GM12872 (cell line): ENCODE results near the gene DPP6.

Source experiments
- CTCF ChIP-seq: IDR thresholded peaks from 3 replicates; pipeline ENCODE4 v1.5.1; 2011; ENCODE audit warnings: low read depth, mild to moderate bottlenecking, low read length, moderate library complexity; ENCODE audit not compliant: insufficient read depth

The DPP6 gene

GRCh38 chr7:154581251-154581890, 529.2 kb downstream of the DPP6 start:
- TF ChIP-seq CTCF = no peak

GRCh38 chr7:154583454-154583853, 531.3 kb downstream of the DPP6 start:
- no peak for TF ChIP-seq CTCF

- TF ChIP-seq CTCF = peak; percentile 16; the same call in 1 of the 3 replicates
Measured at GRCh38 chr7:154584352-154585252, 532.4 kb downstream of the DPP6 start.

- no peak for TF ChIP-seq CTCF
Measured at GRCh38 chr7:154587792-154588191, 535.6 kb downstream of the DPP6 start.

GRCh38 chr7:154591544-154591943, 539.3 kb downstream of the DPP6 start:
- no peak for TF ChIP-seq CTCF

- no peak for TF ChIP-seq CTCF
Measured at GRCh38 chr7:154592388-154592787, 540.2 kb downstream of the DPP6 start.

- TF ChIP-seq CTCF = no peak
Measured at GRCh38 chr7:154598396-154598795, 546.2 kb downstream of the DPP6 start.
